Erythroblast (primary cell): ENCODE results near the gene MAOB.

Experiments
- GATA1 ChIP-seq: IDR thresholded peaks from 2 replicates; pipeline ENCODE4 v1.6.1; 2011; ENCODE audit warnings: low read depth, mild to moderate bottlenecking, control low read depth, low read length, moderate library complexity
- POLR2A ChIP-seq: IDR thresholded peaks from 2 replicates; pipeline ENCODE4 v1.6.1; 2011; ENCODE audit warnings: mild to moderate bottlenecking, low read length

DNA sequence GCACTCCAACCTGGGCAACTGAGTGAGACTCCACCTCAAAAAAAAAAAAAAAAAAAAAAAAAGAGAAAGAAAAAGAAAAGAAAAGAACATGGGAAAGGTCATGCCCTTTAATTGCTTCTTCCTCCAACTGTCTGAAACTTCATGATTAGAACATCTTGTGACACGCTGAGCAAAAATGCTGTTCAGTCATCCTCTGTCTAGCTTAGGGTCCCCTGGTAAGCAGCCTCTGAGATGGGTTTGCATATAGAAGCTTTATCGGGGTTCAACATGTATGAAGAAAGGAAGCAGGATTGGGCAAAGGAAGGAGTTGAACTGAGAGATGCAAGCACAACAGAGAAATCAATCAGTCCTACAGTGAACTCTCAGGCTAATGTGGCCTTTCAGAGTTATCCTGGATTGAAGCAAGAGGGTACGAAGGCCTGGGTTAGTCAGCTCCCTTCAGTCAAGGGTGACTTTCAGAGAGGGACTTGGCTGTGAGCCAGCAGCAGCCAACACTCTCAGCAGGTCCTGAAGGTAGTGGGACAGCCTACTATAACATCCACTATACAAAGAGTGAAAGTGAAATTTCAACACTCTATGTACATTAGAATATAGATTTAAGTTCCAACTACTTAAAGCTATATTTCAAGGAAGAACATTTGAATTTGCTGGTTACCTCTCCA, 11.4 kb downstream of the MAOB start:
- TF ChIP-seq POLR2A (no peak), GATA1 (no peak)
